Sigmoid colon (tissue), 4 donors: ENCODE results near the gene RIPK4.

ENCODE experiments used
- CTCF ChIP-seq, 4 experiments: fragments of 450-650 bp in 3 of 4; fragments of 200-600 bp in 1 of 4; IDR thresholded peaks; one replicate each; pipeline ENCODE4 v1.5.1; 2016 to 2019; ENCODE audit warnings: antibody characterized with exemption in 4 of 4, mild to moderate bottlenecking in 3 of 4, moderate library complexity in 2 of 4
- EP300 ChIP-seq, 4 donors: sonication (generic); formaldehyde crosslinking; IDR thresholded peaks; one replicate each; pipeline ENCODE4 v1.6.1; 2017; ENCODE audit warnings: antibody characterized with exemption in 4 of 4
- POLR2A ChIP-seq, 2 donors: fragments of 450-650 bp; IDR thresholded peaks; one replicate each; pipeline ENCODE4 v1.6.1; 2016; ENCODE audit warnings: antibody characterized with exemption in 2 of 2, mild to moderate bottlenecking in 2 of 2, moderate library complexity in 2 of 2
- POLR2AphosphoS5 ChIP-seq, 4 donors: sonication (generic); formaldehyde crosslinking; IDR thresholded peaks; one replicate each; pipeline ENCODE4 v1.6.1; 2017; ENCODE audit warnings: antibody characterized with exemption in 4 of 4

GRCh38 chr21:41739011-41739410 lies 27.8 kb downstream of the RIPK4 start:
- no peak for TF ChIP-seq POLR2A (IDR thresholded peaks at IDR 0.05)
- no peak for TF ChIP-seq CTCF (IDR thresholded peaks at IDR 0.05)
- no peak for TF ChIP-seq EP300 (IDR thresholded peaks at IDR 0.05)
- no peak for TF ChIP-seq POLR2AphosphoS5 (IDR thresholded peaks at IDR 0.05)
